Measurements from ENCODE around the gene ZFYVE28.
"Not testable (repeated sequence)": the region's sequence is repeated elsewhere in the genome, so short reads cannot be mapped to it uniquely, and the experiment has no call there.

The ZFYVE28 gene

DNA sequence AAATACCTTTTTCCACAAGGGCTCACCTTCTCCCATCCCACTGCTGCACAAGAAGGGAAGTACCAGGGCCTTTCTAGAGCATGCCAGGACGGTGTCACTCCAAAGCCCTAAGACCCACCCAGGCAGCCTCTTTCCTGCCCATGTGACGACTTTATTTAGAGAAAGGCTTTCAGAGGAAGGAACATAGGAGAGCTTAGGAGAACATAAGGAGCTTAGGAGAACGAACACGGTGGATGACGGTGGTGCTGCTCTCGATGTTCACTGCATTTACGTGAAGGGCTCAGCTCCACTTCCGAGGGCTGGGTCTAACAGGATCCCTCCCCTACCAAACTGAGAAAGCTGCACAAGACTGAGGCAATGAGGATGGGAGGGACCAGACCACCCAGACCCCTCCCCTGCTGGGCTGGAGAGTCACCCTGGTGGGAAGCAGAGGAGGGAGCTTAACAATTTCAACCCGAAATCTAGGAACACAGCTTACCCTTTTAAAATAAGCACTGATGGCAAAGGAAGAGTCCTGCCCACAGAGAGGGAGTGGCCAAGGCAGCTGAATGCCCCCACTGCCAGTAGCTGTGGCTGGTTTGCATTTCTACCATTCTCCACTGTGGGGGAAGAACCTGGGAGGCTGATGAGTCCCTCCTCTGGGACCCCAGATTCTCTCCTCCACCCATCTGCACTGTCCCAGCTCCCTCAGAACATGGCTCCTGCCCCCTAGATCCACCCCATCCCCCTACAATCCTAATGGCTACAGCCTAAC is 29.8 kb downstream of the ZFYVE28 start:
- no peak for DNase-seq

- no peak for DNase-seq
These were observed 30.6 kb downstream of the ZFYVE28 start for GRCh38 chr4:2387829-2388228.

DNA sequence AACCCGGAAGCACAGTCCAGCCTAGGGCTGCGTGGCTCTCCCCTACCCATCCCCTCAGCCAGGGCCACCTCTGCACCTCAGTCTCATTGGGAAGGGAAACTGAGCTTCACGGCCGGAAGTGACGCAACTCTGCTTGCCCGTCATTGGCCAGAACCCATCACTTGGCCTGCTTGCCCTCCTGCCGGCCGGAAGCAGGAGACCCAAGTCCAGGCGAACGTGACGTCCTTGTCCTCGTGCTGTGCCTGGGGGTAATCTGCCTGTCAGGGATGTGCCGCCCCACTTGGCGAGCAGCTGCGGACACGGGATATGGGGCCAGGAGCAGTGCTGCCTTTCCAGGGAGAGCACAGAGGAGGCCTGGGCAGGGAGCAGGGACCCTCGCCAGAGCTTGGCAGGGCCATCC is 31.2 kb downstream of the ZFYVE28 start:
- DNase-seq, result no peak

DNA sequence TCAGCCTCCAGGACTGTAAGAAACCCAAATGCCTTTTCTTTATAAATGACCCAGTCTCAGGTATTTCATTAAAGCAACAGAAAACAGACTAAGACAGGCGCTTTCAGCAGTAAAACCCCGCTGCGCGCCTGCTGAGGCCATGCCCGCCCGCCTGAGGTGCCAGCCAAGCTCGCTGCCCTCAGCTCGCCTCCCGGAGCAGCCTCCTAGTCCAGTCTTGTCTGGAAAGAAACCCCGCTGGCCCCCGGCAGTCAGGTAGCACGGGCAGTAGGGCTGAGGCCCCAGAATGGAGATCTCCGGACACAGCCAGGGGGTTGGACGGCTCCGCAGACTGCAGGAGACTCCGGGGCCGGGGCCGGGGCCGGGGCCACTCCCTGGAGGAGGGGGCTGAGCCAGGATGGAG is 31.7 kb downstream of the ZFYVE28 start:
- DNase-seq, result no peak

- DNase-seq, result no peak
These were observed 32.9 kb downstream of the ZFYVE28 start for GRCh38 chr4:2385516-2385915.

DNA sequence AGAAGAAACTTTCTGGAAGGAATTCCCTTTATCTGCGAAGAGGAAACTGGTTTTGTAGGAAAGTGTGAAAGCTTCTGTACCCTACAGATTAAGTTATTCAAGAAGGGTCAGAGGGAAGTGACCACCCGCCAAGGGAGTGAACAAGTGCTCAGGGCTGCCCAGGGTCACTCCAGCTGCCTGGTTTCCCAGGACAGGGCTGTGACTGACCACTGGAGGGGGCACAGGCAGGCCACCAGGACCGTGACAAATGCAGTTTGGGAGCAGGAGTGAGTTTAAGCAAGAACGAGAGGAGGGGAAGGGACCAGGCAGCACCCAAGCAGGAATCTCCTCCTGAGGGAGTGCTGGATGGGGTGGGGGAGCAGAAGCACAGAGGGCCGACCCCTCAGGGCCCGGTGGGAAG is 34.2 kb downstream of the ZFYVE28 start:
- DNase-seq, result no peak

DNA sequence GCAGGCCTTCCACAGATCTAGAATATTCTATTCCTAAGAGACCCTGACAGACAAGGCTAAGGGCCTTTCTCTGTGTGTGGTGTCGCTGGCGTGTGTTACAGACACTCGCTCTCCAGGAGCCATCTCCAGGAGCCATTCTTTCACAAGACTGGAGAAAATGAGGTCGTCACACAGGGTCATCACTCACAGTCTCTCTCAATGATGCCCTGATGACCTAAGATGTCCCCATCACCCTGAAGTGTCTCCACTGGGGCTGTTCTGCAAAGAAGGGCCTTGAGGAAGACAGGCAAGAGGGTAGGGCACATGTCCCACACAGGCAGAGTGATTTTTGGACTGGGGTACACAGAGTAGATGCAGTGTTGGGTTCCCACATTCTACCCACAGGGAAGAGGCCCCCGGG is 34.7 kb downstream of the ZFYVE28 start:
- no peak for DNase-seq

- not testable (repeated sequence) for DNase-seq
These were observed 35.2 kb downstream of the ZFYVE28 start for GRCh38 chr4:2383220-2383631.

DNA sequence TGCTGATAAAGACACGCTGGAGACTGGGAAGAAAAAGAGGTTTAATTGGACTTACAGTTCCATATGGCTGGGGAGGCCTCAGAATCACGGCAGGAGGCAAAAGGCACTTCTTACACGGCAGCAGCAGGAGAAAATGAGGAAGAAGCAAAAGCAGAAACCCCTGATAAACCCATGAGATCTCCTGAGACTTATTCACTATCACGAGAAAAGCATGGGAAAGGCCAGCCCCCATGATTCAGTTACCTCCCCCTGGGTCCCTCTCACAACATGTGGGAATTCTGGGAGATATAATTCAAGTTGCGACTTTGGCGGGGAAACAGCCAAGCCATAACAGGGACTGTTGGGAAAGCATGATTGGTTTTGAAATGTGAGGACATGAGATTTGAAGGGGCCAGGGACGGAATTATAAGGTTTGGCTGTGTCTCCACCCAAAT is 35.7 kb downstream of the ZFYVE28 start:
- not testable (repeated sequence) for DNase-seq

DNA sequence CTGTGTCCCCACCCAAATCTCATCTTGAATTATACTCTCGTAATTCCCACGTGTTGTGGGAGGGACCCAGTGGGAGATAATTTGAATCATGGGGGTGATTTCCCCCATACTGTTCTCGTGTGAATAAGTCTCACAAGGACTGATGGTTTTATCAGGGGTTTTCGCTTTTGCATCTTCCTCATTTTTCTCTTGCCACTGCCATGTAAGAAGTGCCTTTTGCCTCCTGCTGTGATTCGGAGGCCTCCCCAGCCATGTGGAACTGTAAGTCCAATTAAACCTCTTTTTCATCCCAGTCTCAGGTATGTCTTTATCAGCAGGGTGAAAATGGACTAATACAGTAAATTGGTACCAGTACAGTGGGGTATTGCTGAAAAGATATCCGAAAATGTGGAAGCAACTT is 37.9 kb downstream of the ZFYVE28 start:
- not testable (repeated sequence) for DNase-seq

GRCh38 chr4:2378898-2379297 is 39.5 kb downstream of the ZFYVE28 start:
- no peak for DNase-seq

GRCh38 chr4:2378401-2378800 is 40.0 kb downstream of the ZFYVE28 start:
- DNase-seq, result no peak

DNA sequence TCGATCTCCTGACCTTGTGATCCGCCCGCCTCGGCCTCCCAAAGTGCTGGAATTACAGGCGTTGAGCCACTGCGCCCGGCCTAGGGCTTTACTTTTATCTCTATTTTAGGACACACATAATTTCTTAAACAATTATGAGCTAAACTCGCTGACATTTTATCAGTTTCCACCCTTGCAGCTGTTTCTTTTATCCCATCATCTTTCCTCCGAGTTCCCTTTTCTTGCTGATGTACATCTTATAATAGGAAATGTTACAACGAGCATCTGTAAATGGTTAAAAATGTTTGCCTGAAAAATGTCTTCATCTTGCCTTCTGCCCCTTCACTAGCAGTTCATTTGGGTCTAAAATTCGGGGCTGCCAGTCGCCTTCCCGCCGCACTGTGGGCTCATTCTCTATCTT is 41.2 kb downstream of the ZFYVE28 start:
- DNase-seq, result no peak

DNA sequence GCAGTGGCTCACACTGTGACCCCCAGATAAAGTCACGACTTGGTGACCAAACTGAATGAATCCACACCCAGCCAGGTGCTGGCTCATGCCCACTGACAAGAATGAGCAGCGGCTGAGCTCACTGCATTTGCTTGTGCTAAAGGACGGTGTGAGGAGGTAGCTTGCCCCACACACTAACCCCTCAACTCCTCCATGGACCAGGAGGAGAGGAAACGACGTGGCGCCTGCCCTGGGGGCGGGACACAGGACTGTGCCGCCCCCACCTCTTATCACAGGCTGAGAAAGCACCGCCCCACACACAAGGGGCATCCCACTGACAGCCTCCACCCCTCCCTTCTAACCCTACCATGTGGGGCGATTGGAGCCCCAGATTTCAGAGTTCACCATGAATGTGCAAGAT is 43.0 kb downstream of the ZFYVE28 start:
- DNase-seq, result no peak

- DNase-seq, result no peak
These were observed 44.9 kb downstream of the ZFYVE28 start for GRCh38 chr4:2373532-2373931.

- DNase-seq, result no peak
These were observed 45.9 kb downstream of the ZFYVE28 start for GRCh38 chr4:2372488-2373030.

- DNase-seq, result no peak
These were observed 46.5 kb downstream of the ZFYVE28 start for GRCh38 chr4:2371765-2372487.

- no peak for DNase-seq
These were observed 47.7 kb downstream of the ZFYVE28 start for GRCh38 chr4:2370597-2371320.

GRCh38 chr4:2368746-2369437 is 49.6 kb downstream of the ZFYVE28 start:
- DNase-seq, result no peak

DNA sequence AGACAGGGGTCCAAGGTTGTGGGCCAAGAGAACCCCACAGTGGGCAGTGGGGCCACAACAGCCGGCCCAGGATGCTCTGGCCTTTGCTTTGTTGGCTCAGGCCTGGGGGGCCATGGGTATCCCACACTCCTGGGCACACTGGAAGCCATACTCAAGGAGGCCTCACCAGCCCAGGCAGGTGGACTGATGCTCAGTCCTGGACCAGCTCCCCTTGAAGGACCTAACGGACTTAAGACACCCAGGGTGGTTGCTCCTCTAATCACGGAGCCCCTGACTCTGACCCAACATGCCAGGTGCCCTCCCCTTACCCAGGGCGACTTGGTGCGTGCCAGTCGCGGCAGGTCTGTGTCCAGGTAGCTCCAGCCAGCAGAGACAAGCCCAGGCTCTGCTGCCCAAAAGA is 50.8 kb downstream of the ZFYVE28 start:
- no peak for DNase-seq

DNA sequence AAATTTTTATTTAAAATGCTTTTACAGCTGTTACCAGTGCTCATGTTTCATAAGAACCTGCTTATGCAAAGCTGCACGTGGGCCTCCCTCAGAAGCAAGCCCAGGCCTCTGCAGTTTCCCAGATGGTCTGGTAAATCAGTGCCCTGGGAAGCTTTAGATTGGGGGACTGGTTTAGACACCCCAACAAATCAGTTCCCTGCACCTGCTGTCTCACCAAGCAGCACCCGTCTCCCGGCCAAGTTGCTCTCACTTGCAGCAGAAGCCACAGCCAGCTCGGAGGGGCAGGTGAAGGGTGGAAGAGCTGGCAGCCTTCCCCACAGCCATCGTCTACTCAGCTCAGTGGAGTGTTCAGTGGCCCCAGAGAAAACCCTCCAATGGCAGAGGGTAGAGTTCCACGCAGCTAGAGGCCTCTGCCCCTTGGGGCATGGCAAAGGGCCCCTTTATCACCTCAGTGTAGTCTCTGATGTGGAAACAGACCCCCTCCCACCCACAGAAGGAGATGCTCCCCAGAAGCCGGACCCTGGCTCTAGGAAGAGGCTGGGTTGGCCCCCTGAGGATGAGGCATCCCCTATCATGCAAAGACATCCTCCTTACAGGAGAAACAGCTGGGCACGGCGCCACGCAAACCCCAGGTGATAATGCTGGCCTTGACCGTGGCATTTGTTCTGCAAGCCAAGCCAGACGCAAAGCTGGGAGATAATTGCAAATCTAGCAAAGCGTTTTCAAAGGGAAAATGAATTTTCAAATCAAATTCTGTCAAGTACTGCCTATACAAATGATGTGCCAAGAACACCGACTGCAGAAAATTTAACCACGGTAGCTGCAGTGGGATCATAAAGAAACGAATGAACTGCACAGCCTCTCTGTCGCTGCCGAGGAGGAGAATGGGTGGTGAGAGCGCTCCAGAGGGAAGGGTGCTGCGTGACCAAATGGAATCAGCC is 51.9 kb downstream of the ZFYVE28 start:
- no peak for DNase-seq

- DNase-seq, result no peak
These were observed 52.6 kb downstream of the ZFYVE28 start for GRCh38 chr4:2365913-2366210.

Data from activated CD4-positive, alpha-beta T cell treated with anti-CD3 and anti-CD28 coated beads, Interleukin-2, amount 50 U/mL, for 48 hours (primary cell).